HG02981 (cell line): Measurements from ENCODE around the gene PLCB2.

Experiments
- ATAC-seq: cut with Tn5 transposase; IDR thresholded peaks from one replicate; pipeline ENCODE4 v1.9.1; 2021; ENCODE audit warnings: mild to moderate bottlenecking, moderate library complexity; ENCODE audit not compliant: unreplicated experiment

PLCB2 gene

GRCh38 chr15:40273428-40273827, 34.3 kb downstream of the PLCB2 start:
- no peak for ATAC-seq

DNA sequence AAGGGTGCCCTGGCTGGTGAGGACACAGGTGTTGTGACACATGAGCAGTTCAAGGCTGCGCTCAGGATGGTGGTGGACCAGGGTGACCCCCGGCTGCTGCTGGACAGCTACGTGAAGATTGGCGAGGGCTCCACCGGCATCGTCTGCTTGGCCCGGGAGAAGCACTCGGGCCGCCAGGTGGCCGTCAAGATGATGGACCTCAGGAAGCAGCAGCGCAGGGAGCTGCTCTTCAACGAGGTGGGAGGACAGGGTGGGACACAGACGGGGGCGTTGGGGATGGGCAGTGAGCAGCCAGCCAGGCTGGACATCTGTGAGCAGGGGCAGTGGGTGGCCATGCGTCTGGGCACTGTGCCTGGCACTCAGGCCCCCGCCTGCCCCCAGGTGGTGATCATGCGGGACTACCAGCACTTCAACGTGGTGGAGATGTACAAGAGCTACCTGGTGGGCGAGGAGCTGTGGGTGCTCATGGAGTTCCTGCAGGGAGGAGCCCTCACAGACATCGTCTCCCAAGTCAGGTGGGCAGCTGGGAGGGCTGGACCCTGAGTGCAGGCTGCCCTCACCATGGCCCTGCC, 35.2 kb downstream of the PLCB2 start:
- ATAC-seq = no peak

DNA sequence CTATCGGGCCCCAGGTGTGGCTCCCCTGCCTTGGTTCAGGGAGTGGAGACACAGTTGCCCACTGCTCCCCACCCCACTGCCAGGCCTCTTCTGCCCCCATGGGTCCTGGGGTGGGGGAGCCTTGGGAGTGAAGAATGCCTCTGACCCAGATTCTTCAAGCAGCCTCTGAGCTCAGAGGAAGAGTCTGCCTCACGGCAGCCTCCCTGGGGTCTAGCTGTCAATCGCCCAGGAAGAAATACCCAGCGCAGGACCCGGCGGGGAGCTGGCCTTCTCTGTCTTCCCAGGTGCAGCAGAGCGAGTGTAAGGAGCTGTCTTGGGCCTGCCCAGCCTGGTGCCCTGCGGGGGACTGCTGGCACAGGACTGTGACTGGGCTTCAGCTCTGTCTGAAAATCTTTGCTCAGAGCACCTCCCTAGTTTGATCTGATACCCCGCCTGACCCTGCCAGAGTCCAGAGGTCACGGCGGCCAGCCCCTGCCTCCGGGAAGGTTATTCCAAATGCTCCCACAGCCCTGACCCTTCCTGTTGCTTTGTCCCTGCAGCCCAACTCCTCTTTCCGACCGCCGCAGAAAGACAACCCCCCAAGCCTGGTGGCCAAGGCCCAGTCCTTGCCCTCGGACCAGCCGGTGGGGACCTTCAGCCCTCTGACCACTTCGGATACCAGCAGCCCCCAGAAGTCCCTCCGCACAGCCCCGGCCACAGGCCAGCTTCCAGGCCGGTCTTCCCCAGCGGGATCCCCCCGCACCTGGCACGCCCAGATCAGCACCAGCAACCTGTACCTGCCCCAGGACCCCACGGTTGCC, 35.9 kb downstream of the PLCB2 start:
- ATAC-seq = no peak

DNA sequence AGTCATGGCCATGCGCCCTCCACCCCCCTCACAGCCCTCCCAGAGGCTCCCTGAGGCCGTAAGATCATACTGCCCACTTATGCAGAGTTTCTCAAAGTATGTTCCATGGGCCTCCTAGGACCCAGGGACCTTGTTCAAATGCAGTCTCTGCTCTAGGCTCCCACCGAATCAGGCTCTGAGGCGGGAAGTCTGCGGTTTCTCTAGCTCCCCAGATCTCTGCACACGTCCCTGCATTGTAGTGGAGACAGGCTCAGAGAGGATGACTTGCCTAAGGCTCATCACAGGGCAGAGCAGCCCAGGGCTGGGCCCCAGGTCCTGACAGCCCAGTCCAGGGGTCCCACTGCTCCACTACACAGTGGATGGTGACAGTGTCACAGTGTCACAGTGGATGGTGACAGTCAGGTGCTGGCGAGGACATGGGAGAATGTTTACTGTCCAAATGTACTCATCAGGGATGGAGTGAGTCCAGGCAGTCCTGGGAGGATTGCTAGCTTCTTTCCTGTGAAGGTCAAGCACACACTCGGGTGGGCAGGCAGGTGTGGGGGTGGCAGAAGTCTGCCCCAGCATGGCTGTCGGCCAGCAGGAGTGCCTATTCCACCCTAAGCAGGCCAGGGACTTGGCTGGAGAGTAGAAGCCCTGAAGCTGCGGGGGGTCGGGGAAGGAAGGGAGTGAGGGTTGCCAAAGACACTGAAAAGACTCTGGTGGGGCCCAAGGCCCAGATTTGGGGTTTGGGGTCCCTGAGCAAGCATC, 37.3 kb downstream of the PLCB2 start:
- ATAC-seq = no peak

- no peak for ATAC-seq
Observed at GRCh38 chr15:40269604-40270003, 38.1 kb downstream of the PLCB2 start.

- ATAC-seq = no peak
Observed at GRCh38 chr15:40267670-40268069, 40.1 kb downstream of the PLCB2 start.

DNA sequence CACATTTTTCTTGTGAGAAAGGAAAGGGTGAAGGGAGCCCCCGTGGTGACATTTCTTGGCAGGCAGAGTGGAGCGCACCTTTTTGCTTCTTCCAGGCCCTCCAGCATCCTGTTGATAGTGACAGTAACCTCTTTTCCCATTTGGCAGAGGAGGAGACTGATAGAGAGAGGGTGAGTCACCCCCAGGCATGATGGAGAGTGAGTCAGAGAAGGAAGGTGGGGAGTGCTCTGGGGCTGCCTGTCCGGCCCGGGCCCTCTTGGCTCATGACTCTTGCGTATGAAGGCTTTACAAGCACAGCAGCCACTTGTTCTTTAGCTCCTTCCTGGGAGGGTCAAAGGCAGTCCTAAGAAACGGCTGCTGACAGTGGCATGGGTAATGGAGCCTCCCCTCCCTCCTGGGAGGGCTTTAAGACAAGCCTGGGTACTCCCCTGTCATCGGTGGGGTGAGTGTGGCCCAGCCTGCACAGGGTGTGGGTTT, 40.9 kb downstream of the PLCB2 start:
- ATAC-seq = no peak

GRCh38 chr15:40265875-40266274, 41.9 kb downstream of the PLCB2 start:
- ATAC-seq = no peak

GRCh38 chr15:40265355-40265754, 42.4 kb downstream of the PLCB2 start:
- ATAC-seq = no peak

DNA sequence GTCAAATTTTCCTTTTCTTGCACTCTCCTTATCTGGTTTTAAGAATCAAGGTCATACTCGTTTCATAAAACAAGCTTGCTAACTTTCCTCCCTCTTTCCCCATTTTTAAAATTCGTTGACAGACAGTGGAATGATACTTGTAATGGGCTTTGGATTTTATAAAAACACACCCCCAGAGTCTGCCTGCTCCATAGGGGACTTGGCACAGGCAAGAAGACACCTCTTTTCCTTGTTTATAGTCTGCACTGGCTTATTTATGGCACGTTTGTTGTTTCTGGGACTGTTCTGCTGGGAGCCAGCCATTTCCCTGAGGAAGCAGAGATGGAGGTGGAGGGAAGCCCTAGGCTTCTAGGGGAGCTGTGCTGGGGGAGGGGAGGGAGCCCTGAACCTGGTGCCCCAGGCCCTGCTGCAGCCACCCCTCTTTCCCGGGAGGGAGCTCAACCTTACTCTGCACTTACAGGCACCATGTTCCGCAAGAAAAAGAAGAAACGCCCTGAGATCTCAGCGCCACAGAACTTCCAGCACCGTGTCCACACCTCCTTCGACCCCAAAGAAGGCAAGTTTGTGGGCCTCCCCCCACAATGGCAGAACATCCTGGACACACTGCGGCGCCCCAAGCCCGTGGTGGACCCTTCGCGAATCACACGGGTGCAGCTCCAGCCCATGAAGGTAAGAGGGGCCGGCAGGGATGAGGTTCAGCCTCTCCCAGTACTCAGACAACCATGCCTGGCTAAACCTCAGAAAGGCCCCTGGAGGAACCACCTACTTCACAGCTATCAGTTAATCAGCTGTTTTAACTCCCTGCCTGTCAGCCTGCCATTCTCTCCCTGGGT, 43.2 kb downstream of the PLCB2 start:
- ATAC-seq = no peak

- no peak for ATAC-seq
Observed at GRCh38 chr15:40263024-40263754, 44.5 kb downstream of the PLCB2 start.

DNA sequence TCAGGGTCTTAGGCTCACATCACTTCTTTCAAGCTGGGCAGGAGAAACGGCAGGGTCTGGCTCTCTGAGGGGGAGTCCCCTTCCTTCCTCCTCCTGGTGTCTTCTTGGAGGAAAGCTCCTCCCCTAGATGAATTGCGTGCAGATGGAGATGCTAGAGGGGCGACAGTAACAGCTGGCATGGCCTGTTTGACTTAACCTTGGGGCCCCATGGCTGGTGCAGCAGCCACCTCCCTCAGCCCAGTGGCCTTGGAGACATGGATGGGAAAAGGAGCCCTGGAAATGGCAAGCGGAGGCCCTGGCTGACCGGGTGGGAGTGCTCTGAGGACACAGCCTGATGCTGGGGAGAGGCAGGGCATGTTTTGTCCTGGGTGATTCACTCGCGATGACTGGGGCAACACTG, 48.7 kb downstream of the PLCB2 start:
- no peak for ATAC-seq

- ATAC-seq = no peak
Observed at GRCh38 chr15:40258544-40258943, 49.2 kb downstream of the PLCB2 start.

DNA sequence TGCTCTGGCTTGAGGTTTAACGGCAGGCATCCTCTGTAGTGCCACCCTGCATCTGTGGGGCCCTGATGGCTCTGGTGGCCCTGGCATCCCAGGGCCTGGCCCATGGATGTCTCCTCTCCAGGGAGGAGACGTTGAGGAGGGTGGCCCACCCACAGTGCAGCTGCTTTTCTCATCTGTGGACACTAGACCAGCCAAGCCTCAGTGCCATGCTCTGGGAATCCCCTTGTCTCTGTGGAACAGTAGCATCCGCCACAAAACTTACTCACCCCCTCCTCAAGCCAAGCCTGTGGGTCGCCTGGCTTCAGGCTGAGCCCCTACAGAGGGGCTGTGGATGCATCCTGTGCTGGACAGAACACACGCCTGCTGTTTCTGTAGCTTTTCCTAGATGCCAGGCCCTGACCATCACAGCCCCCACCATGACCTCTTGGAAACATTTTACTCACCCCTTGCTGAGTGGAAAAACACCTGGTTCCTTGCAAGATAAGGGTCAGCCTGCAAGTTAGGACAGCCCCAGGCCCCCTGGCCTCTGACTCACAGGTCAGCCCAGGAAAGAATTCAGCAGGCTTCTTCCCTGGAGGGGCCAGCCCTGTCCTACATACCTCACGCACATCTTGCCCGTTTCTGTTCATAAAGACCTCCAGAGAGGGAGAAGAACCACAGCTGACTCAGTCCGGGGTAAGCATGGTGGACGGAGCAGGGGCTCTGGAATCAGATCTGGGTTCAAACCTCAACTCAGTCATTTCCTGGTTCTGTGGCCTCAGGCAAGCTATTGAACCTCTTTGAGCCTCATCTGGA, 49.9 kb downstream of the PLCB2 start:
- no peak for ATAC-seq

- ATAC-seq = no peak
Observed at GRCh38 chr15:40256638-40257235, 51.0 kb downstream of the PLCB2 start.

DNA sequence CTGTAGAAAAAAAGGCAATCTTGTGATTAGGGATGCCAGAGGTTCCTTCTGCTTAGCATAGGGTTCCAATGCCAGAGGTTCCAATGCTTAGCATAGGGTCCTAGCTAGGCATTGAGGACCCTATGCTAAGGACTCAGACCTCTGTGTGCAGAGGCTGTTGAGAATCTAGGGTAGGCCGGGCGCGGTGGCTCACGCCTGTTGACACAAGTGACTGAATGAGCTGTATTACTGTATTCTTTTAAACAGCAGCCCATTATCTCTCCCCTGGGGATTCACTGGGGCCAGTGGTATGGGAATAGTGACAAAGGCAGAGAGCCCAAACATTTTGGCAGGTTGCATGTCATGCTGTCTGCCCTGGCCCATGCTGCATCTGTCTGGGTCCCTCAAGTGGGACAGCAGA, 52.7 kb downstream of the PLCB2 start:
- no peak for ATAC-seq

- ATAC-seq = no peak
Observed at GRCh38 chr15:40254452-40254851, 53.3 kb downstream of the PLCB2 start.

- no peak for ATAC-seq
Observed at GRCh38 chr15:40253167-40253790, 54.5 kb downstream of the PLCB2 start.
